Astrocyte (in vitro differentiated cells and primary cell): ENCODE results near the gene SLC30A10. TPM values are rescaled to one million over a fixed set of nuclear protein-coding genes. Genes with fewer than 3 reads are reported as not detected.

Source experiments
- DNase-seq: peaks from one replicate; pipeline ENCODE4 v3.0.0-alpha.2; 2010; ENCODE audit warnings: low read depth
- FAIRE-seq: peaks from 2 replicates; lab custom pipeline; 2011; peaks lifted over from hg19 to GRCh38; lab: Jason Lieb, UNC
- H2AFZ ChIP-seq: 2 replicates; pipeline ENCODE4 v1.6.0; 2012; ENCODE audit warnings: low read depth, low read length, inconsistent platforms
- H3K27ac ChIP-seq: 2 replicates; pipeline ENCODE4 v1.5.1; 2011; ENCODE audit warnings: low read depth, low read length, inconsistent platforms
- H3K27me3 ChIP-seq: 2 replicates; pipeline ENCODE4 v1.6.0; 2011; ENCODE audit warnings: low read length, inconsistent platforms; ENCODE audit not compliant: insufficient read depth
- H3K36me3 ChIP-seq: 2 replicates; pipeline ENCODE4 v1.5.1; 2011; ENCODE audit warnings: low read length, inconsistent platforms; ENCODE audit not compliant: insufficient read depth
- H3K4me1 ChIP-seq: 2 replicates; pipeline ENCODE4 v1.5.1; 2011; ENCODE audit warnings: low read length, inconsistent platforms; ENCODE audit not compliant: insufficient read depth
- H3K4me2 ChIP-seq: 2 replicates; pipeline ENCODE4 v1.6.0; 2012; ENCODE audit warnings: low read length, inconsistent platforms
- H3K4me3 ChIP-seq: 2 replicates; pipeline ENCODE4 v1.5.1; 2011; ENCODE audit warnings: low read depth, mild to moderate bottlenecking, low read length, inconsistent platforms; ENCODE audit not compliant: insufficient read depth
- H3K79me2 ChIP-seq: 2 replicates; pipeline ENCODE4 v1.6.0; 2012; ENCODE audit warnings: mild to moderate bottlenecking, low read length, inconsistent platforms; ENCODE audit not compliant: insufficient read depth
- H3K9ac ChIP-seq: 2 replicates; pipeline ENCODE4 v1.6.0; 2012; ENCODE audit warnings: mild to moderate bottlenecking, low read length, inconsistent platforms
- H3K9me3 ChIP-seq: 2 replicates; pipeline ENCODE4 v1.5.1; 2012; ENCODE audit warnings: low read depth, mild to moderate bottlenecking, low read length, inconsistent platforms; ENCODE audit not compliant: insufficient read depth
- H4K20me1 ChIP-seq: 2 replicates; pipeline ENCODE4 v1.6.0; 2012; ENCODE audit warnings: low read length, inconsistent platforms; ENCODE audit not compliant: insufficient read depth
- H3K27ac Mint-ChIP-seq: one replicate; pipeline ENCODE4 v1.8.0; 2021; ENCODE audit warnings: mild to moderate bottlenecking, mixed read lengths; ENCODE audit not compliant: unreplicated experiment
- H3K27me3 Mint-ChIP-seq: one replicate; pipeline ENCODE4 v1.8.0; 2021; ENCODE audit warnings: low read depth, mixed read lengths; ENCODE audit not compliant: unreplicated experiment
- H3K36me3 Mint-ChIP-seq: one replicate; pipeline ENCODE4 v1.8.0; 2021; ENCODE audit warnings: low read depth, mixed read lengths; ENCODE audit not compliant: unreplicated experiment
- H3K4me1 Mint-ChIP-seq: one replicate; pipeline ENCODE4 v1.8.0; 2021; ENCODE audit warnings: low read depth, mixed read lengths; ENCODE audit not compliant: unreplicated experiment
- H3K4me3 Mint-ChIP-seq: one replicate; pipeline ENCODE4 v1.8.0; 2021; ENCODE audit warnings: mild to moderate bottlenecking, moderate library complexity, mixed read lengths; ENCODE audit not compliant: unreplicated experiment
- H3K9me3 Mint-ChIP-seq: one replicate; pipeline ENCODE4 v1.8.0; 2021; ENCODE audit warnings: mild to moderate bottlenecking, mixed read lengths; ENCODE audit not compliant: unreplicated experiment
- EZH2 ChIP-seq: IDR thresholded peaks from 2 replicates; pipeline ENCODE4 v1.6.1; 2012; ENCODE audit warnings: mild to moderate bottlenecking, low read length, inconsistent platforms; ENCODE audit not compliant: insufficient read depth
- total RNA-seq: library from RNA; stranded (reverse); gene quantifications from 2 replicates; pipeline ENCODE4 v1.2.1, GENCODE V29; 2021
- TF ChIP-seq, protein P1 (sequence below): IDR thresholded peaks from 2 replicates; pipeline ENCODE4 v1.5.1; 2011; ENCODE audit warnings: low read depth, mild to moderate bottlenecking, inconsistent platforms, low read length, moderate library complexity; ENCODE audit not compliant: insufficient read depth

Gene SLC30A10
- total RNA-seq, 1 donor from 2014 or later = not detected

DNA sequence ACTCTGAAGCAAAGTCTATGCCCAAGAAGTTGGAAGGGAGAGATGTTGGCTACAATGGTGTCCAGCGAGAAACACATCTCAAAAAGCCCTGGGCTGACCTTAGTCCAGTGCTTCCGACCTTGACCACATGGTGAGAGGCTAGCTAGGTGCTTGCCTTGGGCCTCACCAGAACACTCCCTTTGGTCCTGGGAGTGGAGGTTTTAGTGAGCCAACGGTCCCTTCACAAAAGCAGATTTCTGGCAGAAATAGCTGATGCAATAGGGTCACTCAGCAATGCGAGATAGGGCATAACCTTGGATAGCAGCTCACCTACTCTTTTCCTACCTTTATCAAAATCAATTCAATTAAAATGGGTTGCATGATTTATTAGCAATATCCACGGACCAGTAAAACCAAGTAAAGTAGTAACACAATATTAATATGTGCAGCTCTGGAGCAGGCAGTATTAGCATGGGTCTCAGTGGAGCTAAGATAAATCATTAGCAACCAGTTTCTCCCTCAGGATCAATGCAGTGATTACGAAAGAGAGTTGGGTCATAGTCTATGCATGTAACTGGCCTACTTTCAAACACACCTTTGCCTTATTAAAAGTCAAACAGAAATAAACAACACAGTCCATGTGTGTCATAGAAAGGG lies 1.9 kb downstream of the SLC30A10 start:
- Mint-ChIP-seq H3K9me3 (no peaks in the 10 kb centered on the region), H3K4me3 (no peak overlapping the region), H3K4me1 (no peaks in the 10 kb centered on the region), H3K27me3 (peaks cover 38% of the 10 kb centered on the region), H3K36me3 (no peaks in the 10 kb centered on the region), H3K27ac (no peak overlapping the region)
- peaks cover 4% of the 10 kb centered on the region for H3K4me1 ChIP-seq
- no peaks in the 10 kb centered on the region for H3K36me3 ChIP-seq
- no peaks in the 10 kb centered on the region for H3K9me3 ChIP-seq
- TF ChIP-seq, protein P1, sequence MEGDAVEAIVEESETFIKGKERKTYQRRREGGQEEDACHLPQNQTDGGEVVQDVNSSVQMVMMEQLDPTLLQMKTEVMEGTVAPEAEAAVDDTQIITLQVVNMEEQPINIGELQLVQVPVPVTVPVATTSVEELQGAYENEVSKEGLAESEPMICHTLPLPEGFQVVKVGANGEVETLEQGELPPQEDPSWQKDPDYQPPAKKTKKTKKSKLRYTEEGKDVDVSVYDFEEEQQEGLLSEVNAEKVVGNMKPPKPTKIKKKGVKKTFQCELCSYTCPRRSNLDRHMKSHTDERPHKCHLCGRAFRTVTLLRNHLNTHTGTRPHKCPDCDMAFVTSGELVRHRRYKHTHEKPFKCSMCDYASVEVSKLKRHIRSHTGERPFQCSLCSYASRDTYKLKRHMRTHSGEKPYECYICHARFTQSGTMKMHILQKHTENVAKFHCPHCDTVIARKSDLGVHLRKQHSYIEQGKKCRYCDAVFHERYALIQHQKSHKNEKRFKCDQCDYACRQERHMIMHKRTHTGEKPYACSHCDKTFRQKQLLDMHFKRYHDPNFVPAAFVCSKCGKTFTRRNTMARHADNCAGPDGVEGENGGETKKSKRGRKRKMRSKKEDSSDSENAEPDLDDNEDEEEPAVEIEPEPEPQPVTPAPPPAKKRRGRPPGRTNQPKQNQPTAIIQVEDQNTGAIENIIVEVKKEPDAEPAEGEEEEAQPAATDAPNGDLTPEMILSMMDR = no peak
- FAIRE-seq (no peak), DNase-seq (no peak)
- H2AFZ ChIP-seq = no peak overlapping the region
- no peaks in the 10 kb centered on the region for H3K79me2 ChIP-seq
- H3K27me3 ChIP-seq = peaks cover 16% of the 10 kb centered on the region
- H3K9ac ChIP-seq = no peak overlapping the region
- no peak overlapping the region for H3K27ac ChIP-seq
- H3K4me3 ChIP-seq = no peak overlapping the region
- H4K20me1 ChIP-seq = no peaks in the 10 kb centered on the region
- H3K4me2 ChIP-seq = no peak overlapping the region

DNA sequence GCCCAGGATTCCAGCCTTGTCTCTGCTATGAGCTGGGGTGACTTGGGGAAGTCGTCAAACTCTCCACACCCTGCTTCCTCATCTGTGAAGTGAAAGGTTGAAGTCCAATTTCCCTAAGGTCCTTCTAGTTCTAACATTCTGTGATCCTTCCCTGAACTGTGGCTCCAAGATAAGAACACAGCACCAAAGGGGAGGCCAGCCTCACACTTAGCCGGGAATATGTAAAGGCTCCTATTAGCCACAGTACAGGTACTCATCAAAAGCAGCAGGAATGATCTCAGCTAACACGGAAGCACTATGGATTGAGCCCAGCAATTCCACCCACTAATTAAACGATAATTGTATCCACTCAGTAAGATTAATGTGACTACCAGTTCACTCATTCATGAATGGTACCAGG lies 4.0 kb downstream of the SLC30A10 start:
- Mint-ChIP-seq H3K4me1 (peaks cover 4% of the 10 kb centered on the region), H3K36me3 (no peaks in the 10 kb centered on the region), H3K27me3 (peaks cover 37% of the 10 kb centered on the region), H3K27ac (no peak overlapping the region), H3K9me3 (no peaks in the 10 kb centered on the region), H3K4me3 (no peak overlapping the region)
- H2AFZ ChIP-seq = no peak overlapping the region
- no peaks in the 10 kb centered on the region for H3K9me3 ChIP-seq
- H3K36me3 ChIP-seq = no peaks in the 10 kb centered on the region
- no peaks in the 10 kb centered on the region for H3K79me2 ChIP-seq
- DNase-seq = no peak
- TF ChIP-seq, protein P1 = no peak
- TF ChIP-seq EZH2 = no peak
- H4K20me1 ChIP-seq = no peaks in the 10 kb centered on the region
- no peak for FAIRE-seq
- no peak overlapping the region for H3K9ac ChIP-seq
- H3K4me1 ChIP-seq = peaks cover 4% of the 10 kb centered on the region
- H3K4me2 ChIP-seq = no peak overlapping the region
- no peak overlapping the region for H3K4me3 ChIP-seq
- H3K27me3 ChIP-seq = peaks cover 16% of the 10 kb centered on the region
- H3K27ac ChIP-seq = no peak overlapping the region

GRCh38 chr1:219917851-219918466 lies 10.4 kb downstream of the SLC30A10 start:
- peaks cover 4% of the 10 kb centered on the region for H3K4me1 Mint-ChIP-seq
- Histone ChIP-seq H3K79me2 (no peaks in the 10 kb centered on the region), H3K9me3 (no peaks in the 10 kb centered on the region), H3K4me3 (no peak overlapping the region), H3K9ac (no peak overlapping the region), H3K4me1 (no peaks in the 10 kb centered on the region), H3K27me3 (peaks cover 2% of the 10 kb centered on the region), H3K4me2 (no peak overlapping the region), H3K36me3 (no peaks in the 10 kb centered on the region), H3K27ac (no peak overlapping the region), H4K20me1 (no peaks in the 10 kb centered on the region), H2AFZ (no peak overlapping the region)
- H3K9me3 Mint-ChIP-seq = no peaks in the 10 kb centered on the region
- DNase-seq = peak; percentile 33
- TF ChIP-seq, protein P1 = no peak
- TF ChIP-seq EZH2 = no peak
- no peak for FAIRE-seq
- peaks cover 9% of the 10 kb centered on the region for H3K27me3 Mint-ChIP-seq
- H3K27ac Mint-ChIP-seq = no peak overlapping the region
- no peak overlapping the region for H3K4me3 Mint-ChIP-seq
- peaks cover 2% of the 10 kb centered on the region for H3K36me3 Mint-ChIP-seq
